COLO668 (cell line): ENCODE results near the gene ZBTB43.
"Not testable (repeated sequence)": the region's sequence is repeated elsewhere in the genome, so short reads cannot be mapped to it uniquely, and the experiment has no call there.

Experiments used
- DNase-seq: peaks from one replicate; lab custom pipeline; 2025; ENCODE audit not compliant: unreplicated experiment; lab: John Stamatoyannopoulos, UW

ZBTB43 gene

GRCh38 chr9:126804696-126805553 lies at the start of gene ZBTB43:
TSS of gene ZBTB43 (plus strand) at chr9:126805040. CDS start at chr9:126832510, 27,470 bp downstream.
- peak; percentile 96 for DNase-seq

- no peak for DNase-seq
Observed at GRCh38 chr9:126755317-126755875, 49.4 kb upstream of the ZBTB43 start.

GRCh38 chr9:126756238-126756637 lies 48.6 kb upstream of the ZBTB43 start:
- no peak for DNase-seq

GRCh38 chr9:126756876-126757415 lies 47.9 kb upstream of the ZBTB43 start:
- DNase-seq = peak; percentile 58

GRCh38 chr9:126758916-126759585 lies 45.8 kb upstream of the ZBTB43 start:
- no peak for DNase-seq

GRCh38 chr9:126761274-126761673 lies 43.6 kb upstream of the ZBTB43 start:
- DNase-seq = no peak

GRCh38 chr9:126763130-126763764 lies 41.6 kb upstream of the ZBTB43 start:
- DNase-seq = no peak

GRCh38 chr9:126773004-126773607 lies 31.7 kb upstream of the ZBTB43 start:
- DNase-seq = no peak

- no peak for DNase-seq
Observed at GRCh38 chr9:126775926-126776325, 28.9 kb upstream of the ZBTB43 start.

- no peak for DNase-seq
Observed at GRCh38 chr9:126777733-126778132, 27.1 kb upstream of the ZBTB43 start.

- no peak for DNase-seq
Observed at GRCh38 chr9:126778141-126778540, 26.7 kb upstream of the ZBTB43 start.

GRCh38 chr9:126778696-126779095 lies 26.1 kb upstream of the ZBTB43 start:
- not testable (repeated sequence) for DNase-seq

GRCh38 chr9:126781186-126782052 lies 23.4 kb upstream of the ZBTB43 start:
- peak; percentile 77 for DNase-seq

- DNase-seq = no peak
Observed at GRCh38 chr9:126782053-126782388, 22.8 kb upstream of the ZBTB43 start.

GRCh38 chr9:126783949-126784348 lies 20.9 kb upstream of the ZBTB43 start:
- no peak for DNase-seq

GRCh38 chr9:126784401-126784800 lies 20.4 kb upstream of the ZBTB43 start:
- no peak for DNase-seq

- not testable (repeated sequence) for DNase-seq
Observed at GRCh38 chr9:126784841-126785240, 20.0 kb upstream of the ZBTB43 start.

- no peak for DNase-seq
Observed at GRCh38 chr9:126788046-126788445, 16.8 kb upstream of the ZBTB43 start.

- no peak for DNase-seq
Observed at GRCh38 chr9:126788634-126789349, 16.0 kb upstream of the ZBTB43 start.
